Progenitor cell of endocrine pancreas (in vitro differentiated cells): ENCODE results near the gene ACBD4. TPM values are rescaled to one million over a fixed set of nuclear protein-coding genes. Genes with fewer than 3 reads are reported as not detected.

Experiments used
- DNase-seq: peaks from one replicate; pipeline ENCODE4 v3.0.0; 2021; ENCODE audit warnings: low spot score; ENCODE audit not compliant: unreplicated experiment
- H3K27ac Mint-ChIP-seq: 2 replicates; pipeline ENCODE4 v1.8.0; 2021; ENCODE audit warnings: mild to moderate bottlenecking, moderate library complexity, mixed read lengths
- H3K27me3 Mint-ChIP-seq: 2 replicates; pipeline ENCODE4 v1.8.0; 2021; ENCODE audit warnings: mixed read lengths
- H3K36me3 Mint-ChIP-seq: 2 replicates; pipeline ENCODE4 v1.8.0; 2022; ENCODE audit warnings: mixed read lengths; ENCODE audit not compliant: insufficient read depth
- H3K4me1 Mint-ChIP-seq: 2 replicates; pipeline ENCODE4 v1.8.0; 2021; ENCODE audit warnings: low read depth, mixed read lengths
- H3K4me3 Mint-ChIP-seq: 2 replicates; pipeline ENCODE4 v1.8.0; 2021; ENCODE audit warnings: low read depth, mild to moderate bottlenecking, moderate library complexity, mixed read lengths
- H3K9me3 Mint-ChIP-seq: 2 replicates; pipeline ENCODE4 v1.8.0; 2021; ENCODE audit warnings: low read depth, mixed read lengths
- long read RNA-seq: library from polyadenylated mRNA; unstranded; transcript quantifications from one replicate; pipeline ENCODE4 v2.0.0, GENCODE V29; 2020
- total RNA-seq: library from RNA; stranded (reverse); gene quantifications from 2 replicates; pipeline ENCODE4 v1.2.1, GENCODE V29; 2021
- TF ChIP-seq, protein P1 (sequence below): fragments of 200-600 bp; sonication (generic); IDR thresholded peaks from one replicate; pipeline ENCODE4 v1.5.0; 2021; ENCODE audit warnings: antibody characterized with exemption, mild to moderate bottlenecking; ENCODE audit not compliant: unreplicated experiment

The ACBD4 gene, protein sequence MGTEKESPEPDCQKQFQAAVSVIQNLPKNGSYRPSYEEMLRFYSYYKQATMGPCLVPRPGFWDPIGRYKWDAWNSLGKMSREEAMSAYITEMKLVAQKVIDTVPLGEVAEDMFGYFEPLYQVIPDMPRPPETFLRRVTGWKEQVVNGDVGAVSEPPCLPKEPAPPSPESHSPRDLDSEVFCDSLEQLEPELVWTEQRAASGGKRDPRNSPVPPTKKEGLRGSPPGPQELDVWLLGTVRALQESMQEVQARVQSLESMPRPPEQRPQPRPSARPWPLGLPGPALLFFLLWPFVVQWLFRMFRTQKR
- total RNA-seq, result 14.1 and 15.7 TPM in 2 replicates
- long read RNA-seq, partial matches to known transcripts, result 0 of 1 reads
- long read RNA-seq, other reads (novel, unspliced or antisense), result 0 of 1 reads

DNA sequence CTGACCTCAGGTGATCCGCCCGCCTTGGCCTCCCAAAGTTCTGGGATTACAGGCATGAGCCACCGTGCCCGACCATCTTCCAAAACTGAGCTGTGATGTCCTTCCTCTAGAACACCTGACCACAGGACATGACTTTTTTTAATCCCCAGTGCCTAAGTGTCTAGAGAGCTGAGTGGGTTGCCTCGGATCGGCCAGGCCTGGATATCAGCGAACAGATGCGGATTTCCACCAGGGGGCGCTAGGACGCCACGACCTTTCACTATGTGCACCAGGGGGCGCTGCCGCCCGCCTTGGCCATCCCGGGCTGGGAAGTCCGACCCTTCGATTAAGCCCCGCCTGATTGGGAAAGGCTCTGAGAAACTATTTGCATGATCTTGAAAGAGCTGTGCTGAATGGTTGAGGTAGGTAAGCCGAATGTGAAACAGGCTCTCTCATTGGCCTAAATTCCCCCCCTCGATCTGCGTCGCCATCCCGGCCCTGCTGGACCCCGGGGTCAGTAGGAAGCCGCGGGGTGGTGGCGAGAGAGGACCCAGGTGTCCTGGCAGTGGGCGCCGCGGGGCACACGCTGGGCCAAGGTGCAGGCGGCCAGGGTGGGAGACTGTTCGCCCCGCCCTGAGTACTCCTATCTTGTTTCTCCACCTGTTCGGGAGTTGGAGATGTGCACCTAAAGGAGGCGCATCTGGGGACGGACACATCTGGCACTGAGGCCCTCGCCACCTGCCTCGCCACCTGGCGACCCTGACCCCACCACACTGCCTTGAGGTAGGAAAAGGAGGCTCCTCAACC is at the start of gene ACBD4:
Gene ACBD4, plus strand, starts transcription at position 496 of the 786 bp plus-strand sequence. CDS start 458 bp downstream, outside the sequence.
- H3K36me3 Mint-ChIP-seq, result peaks cover 2% of the 10 kb centered on the region
- H3K27me3 Mint-ChIP-seq, result no peaks in the 10 kb centered on the region
- H3K4me3 Mint-ChIP-seq, result peak within 1 kb of the TSS; percentile 75
- TF ChIP-seq, protein P1, sequence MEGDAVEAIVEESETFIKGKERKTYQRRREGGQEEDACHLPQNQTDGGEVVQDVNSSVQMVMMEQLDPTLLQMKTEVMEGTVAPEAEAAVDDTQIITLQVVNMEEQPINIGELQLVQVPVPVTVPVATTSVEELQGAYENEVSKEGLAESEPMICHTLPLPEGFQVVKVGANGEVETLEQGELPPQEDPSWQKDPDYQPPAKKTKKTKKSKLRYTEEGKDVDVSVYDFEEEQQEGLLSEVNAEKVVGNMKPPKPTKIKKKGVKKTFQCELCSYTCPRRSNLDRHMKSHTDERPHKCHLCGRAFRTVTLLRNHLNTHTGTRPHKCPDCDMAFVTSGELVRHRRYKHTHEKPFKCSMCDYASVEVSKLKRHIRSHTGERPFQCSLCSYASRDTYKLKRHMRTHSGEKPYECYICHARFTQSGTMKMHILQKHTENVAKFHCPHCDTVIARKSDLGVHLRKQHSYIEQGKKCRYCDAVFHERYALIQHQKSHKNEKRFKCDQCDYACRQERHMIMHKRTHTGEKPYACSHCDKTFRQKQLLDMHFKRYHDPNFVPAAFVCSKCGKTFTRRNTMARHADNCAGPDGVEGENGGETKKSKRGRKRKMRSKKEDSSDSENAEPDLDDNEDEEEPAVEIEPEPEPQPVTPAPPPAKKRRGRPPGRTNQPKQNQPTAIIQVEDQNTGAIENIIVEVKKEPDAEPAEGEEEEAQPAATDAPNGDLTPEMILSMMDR, result peak; percentile 100
- no peaks in the 10 kb centered on the region for H3K9me3 Mint-ChIP-seq
- H3K27ac Mint-ChIP-seq, result peak within 1 kb of the TSS; percentile 86
- peaks cover 3% of the 10 kb centered on the region for H3K4me1 Mint-ChIP-seq
- peak; percentile 96 for DNase-seq

DNA sequence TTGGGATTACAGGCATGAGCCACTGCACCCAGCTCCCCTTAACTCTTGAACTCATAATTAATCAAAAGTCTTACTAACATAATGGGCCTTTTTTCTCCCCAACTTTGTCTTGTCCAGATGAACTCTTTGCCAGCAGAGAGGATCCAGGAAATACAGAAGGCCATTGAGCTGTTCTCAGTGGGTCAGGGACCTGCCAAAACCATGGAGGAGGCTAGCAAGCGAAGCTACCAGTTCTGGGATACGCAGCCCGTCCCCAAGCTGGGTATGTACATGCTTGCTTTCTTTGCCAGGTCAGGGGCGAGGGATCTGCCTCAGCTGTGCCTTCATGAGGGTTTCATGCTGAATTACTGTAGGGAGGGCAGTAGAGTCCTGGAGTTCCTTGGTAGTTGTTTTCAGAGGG is 49.1 kb upstream of the ACBD4 start:
- Mint-ChIP-seq H3K4me1 (no peaks in the 10 kb centered on the region), H3K4me3 (no peak overlapping the region), H3K27ac (no peak overlapping the region), H3K9me3 (no peaks in the 10 kb centered on the region), H3K27me3 (no peaks in the 10 kb centered on the region), H3K36me3 (peaks cover 22% of the 10 kb centered on the region)
- TF ChIP-seq, protein P1, result no peak
- DNase-seq, result no peak

DNA sequence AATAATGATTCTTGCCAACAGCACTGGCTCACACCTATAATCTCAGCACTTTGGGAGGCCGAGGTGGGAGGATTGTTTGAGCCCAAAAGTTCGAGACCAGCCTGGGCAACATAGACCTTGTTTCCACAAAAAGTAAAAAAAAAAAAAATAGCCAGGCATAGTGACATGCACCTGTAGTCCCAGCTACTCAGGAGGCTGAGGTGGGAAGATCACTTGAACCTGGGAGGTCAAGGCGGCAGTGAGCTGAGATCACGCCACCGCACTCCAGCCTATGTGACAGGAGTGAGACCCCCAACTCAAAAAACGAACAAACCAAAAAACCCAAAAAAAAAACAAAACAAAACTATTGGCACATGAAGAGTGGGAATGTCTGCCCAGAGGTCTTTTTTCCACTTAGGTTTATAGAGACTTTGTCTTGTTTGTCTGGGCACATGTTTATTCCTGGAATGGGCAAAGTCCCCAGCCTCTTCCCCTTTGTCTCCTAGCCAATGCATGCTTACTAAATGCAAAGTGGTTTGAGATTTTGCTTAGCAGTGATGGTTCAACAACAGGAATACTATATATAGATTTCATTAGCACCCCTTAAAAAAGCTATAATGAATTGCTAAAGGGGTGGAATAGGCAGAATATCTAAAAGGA is 48.5 kb upstream of the ACBD4 start:
- Mint-ChIP-seq H3K27me3 (no peaks in the 10 kb centered on the region), H3K27ac (no peak overlapping the region), H3K4me3 (no peak overlapping the region), H3K4me1 (no peaks in the 10 kb centered on the region), H3K9me3 (no peaks in the 10 kb centered on the region), H3K36me3 (peaks cover 20% of the 10 kb centered on the region)
- DNase-seq, result no peak
- TF ChIP-seq, protein P1, result no peak

DNA sequence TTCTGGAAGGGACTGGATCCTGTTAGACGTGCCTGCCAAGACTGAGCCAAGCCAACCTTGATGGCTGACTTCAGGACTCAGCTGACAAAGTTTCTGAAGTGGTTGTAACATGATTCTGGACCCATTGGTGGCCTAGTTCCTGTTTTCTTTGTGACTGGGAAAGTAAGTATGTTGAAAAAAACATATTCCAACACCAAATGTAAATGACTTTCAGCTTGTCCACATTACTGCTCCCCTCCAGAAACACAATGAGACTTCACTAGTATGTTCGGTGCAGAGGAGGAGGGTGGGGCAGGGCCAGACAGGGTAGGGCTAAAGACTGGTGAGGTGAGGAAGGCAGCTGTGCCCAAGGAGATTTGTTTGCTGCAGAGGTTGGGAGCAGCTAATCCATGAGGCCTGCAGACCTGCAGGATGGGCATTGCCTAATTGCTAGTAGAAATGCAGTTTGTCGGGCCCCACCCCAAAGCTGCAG is 47.9 kb upstream of the ACBD4 start:
- H3K4me1 Mint-ChIP-seq, result no peaks in the 10 kb centered on the region
- no peaks in the 10 kb centered on the region for H3K9me3 Mint-ChIP-seq
- DNase-seq, result no peak
- H3K27ac Mint-ChIP-seq, result no peak overlapping the region
- peaks cover 22% of the 10 kb centered on the region for H3K36me3 Mint-ChIP-seq
- H3K4me3 Mint-ChIP-seq, result no peak overlapping the region
- TF ChIP-seq, protein P1, result no peak
- no peaks in the 10 kb centered on the region for H3K27me3 Mint-ChIP-seq

DNA sequence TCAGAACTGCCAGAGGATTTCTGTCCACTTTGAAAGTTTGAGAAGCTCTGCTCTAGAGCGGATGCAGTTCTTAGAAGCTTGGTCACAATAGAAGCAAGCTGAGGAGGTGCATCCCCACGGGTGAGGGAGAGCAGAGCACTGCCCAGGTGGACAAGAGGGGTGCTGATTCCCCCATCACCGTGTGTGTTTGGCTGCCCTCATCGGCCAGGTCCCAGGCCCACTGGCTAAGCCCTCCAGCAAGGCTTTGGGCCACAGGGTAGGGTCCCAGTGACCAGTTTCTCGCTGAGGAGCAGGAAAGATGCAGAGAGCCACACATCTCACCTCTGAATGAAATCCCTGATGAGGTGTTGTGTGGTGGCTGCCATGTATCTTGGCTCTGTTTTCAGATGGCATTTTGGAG is 47.5 kb upstream of the ACBD4 start:
- no peaks in the 10 kb centered on the region for H3K4me1 Mint-ChIP-seq
- H3K9me3 Mint-ChIP-seq, result no peaks in the 10 kb centered on the region
- H3K4me3 Mint-ChIP-seq, result no peak overlapping the region
- peaks cover 25% of the 10 kb centered on the region for H3K36me3 Mint-ChIP-seq
- no peak overlapping the region for H3K27ac Mint-ChIP-seq
- DNase-seq, result no peak
- TF ChIP-seq, protein P1, result no peak
- H3K27me3 Mint-ChIP-seq, result no peaks in the 10 kb centered on the region
